Epithelial cell of proximal tubule (primary cell): ENCODE measurements around the gene TLE3. TPM values are rescaled to one million over a fixed set of nuclear protein-coding genes. Genes with fewer than 3 reads are reported as not detected.

ENCODE experiments used
- DNase-seq: peaks from one replicate; pipeline ENCODE4 v3.0.0-alpha.2; 2011; ENCODE audit warnings: low read depth
- H3K4me3 ChIP-seq: 2 replicates; pipeline ENCODE4 v1.5.1; 2011; ENCODE audit warnings: low read depth, mild to moderate bottlenecking, low read length
- CTCF ChIP-seq: conservative IDR thresholded peaks from 2 replicates; pipeline ENCODE4 v1.5.1; 2012; ENCODE audit warnings: low read depth, mild to moderate bottlenecking, low read length
- total RNA-seq: library from RNA; depleted of rRNA; stranded (reverse); fragments of >200 nt; gene quantifications from 2 replicates; pipeline ENCODE4 v1.2.3, GENCODE V29; 2015

Gene TLE3
- total RNA-seq, 1 donor from 2014 or later: 34.8 TPM

GRCh38 chr15:70043590-70043989, 54.1 kb downstream of the TLE3 start:
- DNase-seq: no peak
- H3K4me3 ChIP-seq: no peak overlapping the region
- TF ChIP-seq CTCF: no peak

- DNase-seq: no peak
- no peak overlapping the region for H3K4me3 ChIP-seq
- no peak for TF ChIP-seq CTCF
These were observed 55.0 kb downstream of the TLE3 start for GRCh38 chr15:70042553-70043214.

GRCh38 chr15:70039917-70040316, 57.8 kb downstream of the TLE3 start:
- no peak for TF ChIP-seq CTCF
- no peak for DNase-seq
- H3K4me3 ChIP-seq: no peak overlapping the region

- TF ChIP-seq CTCF: no peak
- DNase-seq: no peak
These were observed 58.9 kb downstream of the TLE3 start for GRCh38 chr15:70038730-70039392.

GRCh38 chr15:70037292-70037640, 60.5 kb downstream of the TLE3 start:
- no peak for TF ChIP-seq CTCF

More at GRCh38 chr15:70038730-70039392, 58.9 kb downstream of the TLE3 start:
- H3K4me3 ChIP-seq: no peak overlapping the region

GRCh38 chr15:70036585-70037291, 61.0 kb downstream of the TLE3 start:
- TF ChIP-seq CTCF: no peak
- no peak for DNase-seq
- H3K4me3 ChIP-seq: no peak overlapping the region

More at GRCh38 chr15:70037292-70037640, 60.5 kb downstream of the TLE3 start:
- H3K4me3 ChIP-seq: no peak overlapping the region
- no peak for DNase-seq

GRCh38 chr15:70035719-70036077, 62.0 kb downstream of the TLE3 start:
- no peak for TF ChIP-seq CTCF
- DNase-seq: no peak
- H3K4me3 ChIP-seq: no peak overlapping the region
